OCI-M1 (cell line): ENCODE results near the gene ABI3BP.

Experiments used
- DNase-seq: peaks from one replicate; lab custom pipeline; 2025; lab: John Stamatoyannopoulos, UW

The ABI3BP gene

GRCh38 chr3:100776097-100776729 lies 217.0 kb downstream of the ABI3BP start:
- DNase-seq, result no peak

GRCh38 chr3:100775669-100776068 lies 217.6 kb downstream of the ABI3BP start:
- DNase-seq, result no peak

GRCh38 chr3:100775226-100775625 lies 218.0 kb downstream of the ABI3BP start:
- no peak for DNase-seq

- DNase-seq, result no peak
Measured at GRCh38 chr3:100769693-100770092, 223.5 kb downstream of the ABI3BP start.

GRCh38 chr3:100766069-100766468 lies 227.2 kb downstream of the ABI3BP start:
- no peak for DNase-seq

- no peak for DNase-seq
Measured at GRCh38 chr3:100765437-100765975, 227.7 kb downstream of the ABI3BP start.

- DNase-seq, result no peak
Measured at GRCh38 chr3:100761951-100762350, 231.3 kb downstream of the ABI3BP start.

- DNase-seq, result peak; percentile 35
Measured at GRCh38 chr3:100761211-100761942, 231.8 kb downstream of the ABI3BP start.

GRCh38 chr3:100760377-100760776 lies 232.8 kb downstream of the ABI3BP start:
- no peak for DNase-seq

GRCh38 chr3:100759950-100760349 lies 233.3 kb downstream of the ABI3BP start:
- no peak for DNase-seq

GRCh38 chr3:100759159-100759558 lies 234.1 kb downstream of the ABI3BP start:
- DNase-seq, result peak; percentile 80

GRCh38 chr3:100756441-100756840 lies 236.8 kb downstream of the ABI3BP start:
- no peak for DNase-seq

- DNase-seq, result no peak
Measured at GRCh38 chr3:100754563-100755334, 238.5 kb downstream of the ABI3BP start.

- no peak for DNase-seq
Measured at GRCh38 chr3:100753846-100754245, 239.4 kb downstream of the ABI3BP start.

GRCh38 chr3:100748967-100749366 lies 244.3 kb downstream of the ABI3BP start:
- DNase-seq, result no peak

GRCh38 chr3:100748220-100748619 lies 245.0 kb downstream of the ABI3BP start:
- DNase-seq, result no peak

- DNase-seq, result no peak
Measured at GRCh38 chr3:100746092-100746491, 247.1 kb downstream of the ABI3BP start.

- DNase-seq, result no peak
Measured at GRCh38 chr3:100745617-100746016, 247.6 kb downstream of the ABI3BP start.

- DNase-seq, result no peak
Measured at GRCh38 chr3:100744671-100745070, 248.6 kb downstream of the ABI3BP start.

- DNase-seq, result no peak
Measured at GRCh38 chr3:100743535-100743934, 249.7 kb downstream of the ABI3BP start.

GRCh38 chr3:100740207-100740606 lies 253.0 kb downstream of the ABI3BP start:
- peak; percentile 31 for DNase-seq

GRCh38 chr3:100737334-100737733 lies 255.9 kb downstream of the ABI3BP start:
- peak; percentile 44 for DNase-seq

GRCh38 chr3:100732435-100732834 lies 260.8 kb downstream of the ABI3BP start:
- DNase-seq, result no peak
